Measurements from ENCODE around the gene NYAP2.

NYAP2 gene

GRCh38 chr2:225399504-225399903 is at the start of gene NYAP2:
TSS of gene NYAP2 (plus strand) at chr2:225399710. CDS start at chr2:225408881, 9,171 bp downstream.
- peak; percentile 93 for DNase-seq

- DNase-seq, result no peak
These were observed 45.9 kb upstream of the NYAP2 start for GRCh38 chr2:225353579-225354085.

- DNase-seq, result no peak
These were observed 45.2 kb upstream of the NYAP2 start for GRCh38 chr2:225354281-225354774.

GRCh38 chr2:225355788-225356187 is 43.7 kb upstream of the NYAP2 start:
- peak; percentile 54 for DNase-seq

- no peak for DNase-seq
These were observed 32.8 kb upstream of the NYAP2 start for GRCh38 chr2:225366731-225367130.

GRCh38 chr2:225367482-225367881 is 32.0 kb upstream of the NYAP2 start:
- DNase-seq, result no peak

GRCh38 chr2:225378984-225379383 is 20.5 kb upstream of the NYAP2 start:
- no peak for DNase-seq

- DNase-seq, result peak; percentile 52
These were observed 19.7 kb upstream of the NYAP2 start for GRCh38 chr2:225379856-225380255.

- no peak for DNase-seq
These were observed 17.9 kb upstream of the NYAP2 start for GRCh38 chr2:225381609-225382008.

GRCh38 chr2:225398372-225398771 is 1.1 kb upstream of the NYAP2 start:
- DNase-seq, result peak; percentile 42

- DNase-seq, result peak; percentile 71
These were observed 576 bp downstream of the NYAP2 start for GRCh38 chr2:225400060-225400511.

GRCh38 chr2:225400546-225401400 is 1.3 kb downstream of the NYAP2 start:
- DNase-seq, result peak; percentile 42

- DNase-seq, result no peak
These were observed 2.8 kb downstream of the NYAP2 start for GRCh38 chr2:225402210-225402776.

- no peak for DNase-seq
These were observed 11.9 kb downstream of the NYAP2 start for GRCh38 chr2:225411452-225411851.

- no peak for DNase-seq
These were observed 14.3 kb downstream of the NYAP2 start for GRCh38 chr2:225413786-225414185.

GRCh38 chr2:225414902-225415301 is 15.4 kb downstream of the NYAP2 start:
- no peak for DNase-seq

GRCh38 chr2:225415341-225415740 is 15.8 kb downstream of the NYAP2 start:
- DNase-seq, result no peak

- DNase-seq, result no peak
These were observed 16.3 kb downstream of the NYAP2 start for GRCh38 chr2:225415792-225416191.

GRCh38 chr2:225416616-225417367 is 17.3 kb downstream of the NYAP2 start:
- DNase-seq, result no peak

GRCh38 chr2:225419033-225419432 is 19.5 kb downstream of the NYAP2 start:
- no peak for DNase-seq

- DNase-seq, result no peak
These were observed 22.6 kb downstream of the NYAP2 start for GRCh38 chr2:225422145-225422544.

- no peak for DNase-seq
These were observed 25.8 kb downstream of the NYAP2 start for GRCh38 chr2:225425284-225425683.

GRCh38 chr2:225428360-225428759 is 28.9 kb downstream of the NYAP2 start:
- DNase-seq, result peak; percentile 57
